Measurements from ENCODE around the gene MAD1L1. TPM values are rescaled to one million over a fixed set of nuclear protein-coding genes. Genes with fewer than 3 reads are reported as not detected.

The MAD1L1 gene
- total and polyA plus RNA-seq, 2 of the 13 experiments (the other 11 are each of a cell fraction or from before 2014, with no cell fraction given), result 17.4 to 64.7 TPM

DNA sequence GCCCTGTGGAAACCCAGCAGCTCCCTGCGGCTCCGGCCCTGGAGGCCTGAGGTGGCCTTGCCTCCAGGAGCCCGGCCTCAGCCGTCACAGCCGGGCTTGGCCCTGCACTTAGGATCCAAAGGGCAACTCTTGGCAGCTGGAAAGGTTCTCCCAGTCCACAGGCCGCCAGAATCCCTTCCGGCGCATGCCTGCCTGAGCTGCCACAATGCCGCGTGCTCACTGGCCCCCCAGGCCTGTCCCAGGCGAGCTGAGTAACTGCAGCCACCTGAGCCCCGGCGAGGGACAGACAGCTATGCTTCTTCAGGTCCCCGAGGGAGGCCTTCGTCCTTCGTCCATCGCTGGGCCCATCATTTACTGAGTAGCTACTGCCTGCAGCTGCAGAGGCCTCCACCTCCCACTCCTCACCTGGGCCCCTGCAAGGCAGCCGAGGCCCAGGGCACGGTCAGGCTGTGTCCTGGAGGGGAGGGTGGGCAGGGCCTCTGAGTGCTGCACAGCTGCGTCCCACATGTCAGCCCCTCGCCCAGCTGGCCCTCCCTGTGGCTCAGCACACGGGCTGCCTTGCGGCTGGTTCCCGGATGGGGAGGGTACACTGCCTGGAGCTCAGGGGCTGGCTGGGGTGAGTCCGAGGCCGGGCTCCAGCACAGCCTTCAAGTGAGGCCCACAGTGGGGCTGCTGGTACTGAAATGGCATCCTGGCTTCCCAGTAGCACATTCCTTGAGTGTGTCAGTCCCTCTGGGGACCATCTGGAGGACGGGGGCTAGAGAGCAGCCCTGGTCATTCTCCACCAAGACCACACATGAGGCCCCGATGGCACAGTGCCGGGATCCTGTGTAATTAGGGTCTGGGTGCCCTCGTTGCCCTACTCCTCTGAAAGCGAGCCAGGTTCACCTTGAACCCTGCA is 390.2 kb downstream of the MAD1L1 start (continued):
- TF ChIP-seq ZNF552 (CRISPR knock-in tag; IDR thresholded peaks at IDR 0.05; ENCODE audit: borderline replicate concordance) (no peak), RARG (CRISPR knock-in tag; IDR thresholded peaks at IDR 0.05; ENCODE audit: low read depth) (no peak), ELF4 (CRISPR knock-in tag; IDR thresholded peaks at IDR 0.05; ENCODE audit: borderline replicate concordance) (no peak), EHMT2 (IDR thresholded peaks at IDR 0.05; ENCODE audit: borderline replicate concordance, low read depth, low read length) (no peak), DNMT3B (CRISPR knock-in tag; conservative IDR thresholded peaks at IDR 0.05) (no peak), CEBPG (CRISPR knock-in tag; IDR thresholded peaks at IDR 0.05) (no peak), CHCHD3 (CRISPR knock-in tag; IDR thresholded peaks at IDR 0.05) (no peak), POLR2A (IDR thresholded peaks at IDR 0.05; ENCODE audit: insufficient read depth in 1 of 2, low read depth in 2 of 2, low read length in 2 of 2) (no peak), CBX5 (CRISPR knock-in tag; IDR thresholded peaks at IDR 0.05; ENCODE audit: borderline replicate concordance) (no peak), XRCC5 (optimal IDR thresholded peaks at IDR 0.05; ENCODE audit: low read length) (no peak), ZKSCAN1 (IDR thresholded peaks at IDR 0.05; ENCODE audit: low read length) (no peak), SNRNP70 (IDR thresholded peaks at IDR 0.05; ENCODE audit: low read depth, low read length) (no peak), ZNF460 (CRISPR knock-in tag; IDR thresholded peaks at IDR 0.05; ENCODE audit: borderline replicate concordance) (no peak)
- TF ChIP-seq, protein P1, sequence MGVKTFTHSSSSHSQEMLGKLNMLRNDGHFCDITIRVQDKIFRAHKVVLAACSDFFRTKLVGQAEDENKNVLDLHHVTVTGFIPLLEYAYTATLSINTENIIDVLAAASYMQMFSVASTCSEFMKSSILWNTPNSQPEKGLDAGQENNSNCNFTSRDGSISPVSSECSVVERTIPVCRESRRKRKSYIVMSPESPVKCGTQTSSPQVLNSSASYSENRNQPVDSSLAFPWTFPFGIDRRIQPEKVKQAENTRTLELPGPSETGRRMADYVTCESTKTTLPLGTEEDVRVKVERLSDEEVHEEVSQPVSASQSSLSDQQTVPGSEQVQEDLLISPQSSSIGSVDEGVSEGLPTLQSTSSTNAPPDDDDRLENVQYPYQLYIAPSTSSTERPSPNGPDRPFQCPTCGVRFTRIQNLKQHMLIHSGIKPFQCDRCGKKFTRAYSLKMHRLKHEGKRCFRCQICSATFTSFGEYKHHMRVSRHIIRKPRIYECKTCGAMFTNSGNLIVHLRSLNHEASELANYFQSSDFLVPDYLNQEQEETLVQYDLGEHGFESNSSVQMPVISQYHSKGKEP (CRISPR knock-in tag; IDR thresholded peaks at IDR 0.05), result no peak
- TF ChIP-seq, protein P2, sequence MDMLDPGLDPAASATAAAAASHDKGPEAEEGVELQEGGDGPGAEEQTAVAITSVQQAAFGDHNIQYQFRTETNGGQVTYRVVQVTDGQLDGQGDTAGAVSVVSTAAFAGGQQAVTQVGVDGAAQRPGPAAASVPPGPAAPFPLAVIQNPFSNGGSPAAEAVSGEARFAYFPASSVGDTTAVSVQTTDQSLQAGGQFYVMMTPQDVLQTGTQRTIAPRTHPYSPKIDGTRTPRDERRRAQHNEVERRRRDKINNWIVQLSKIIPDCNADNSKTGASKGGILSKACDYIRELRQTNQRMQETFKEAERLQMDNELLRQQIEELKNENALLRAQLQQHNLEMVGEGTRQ (IDR thresholded peaks at IDR 0.05; ENCODE audit: low read depth, low read length), result no peak
- TF ChIP-seq, protein P2 (CRISPR knock-in tag; IDR thresholded peaks at IDR 0.05; ENCODE audit: borderline replicate concordance), result no peak
- TF ChIP-seq, protein P3, sequence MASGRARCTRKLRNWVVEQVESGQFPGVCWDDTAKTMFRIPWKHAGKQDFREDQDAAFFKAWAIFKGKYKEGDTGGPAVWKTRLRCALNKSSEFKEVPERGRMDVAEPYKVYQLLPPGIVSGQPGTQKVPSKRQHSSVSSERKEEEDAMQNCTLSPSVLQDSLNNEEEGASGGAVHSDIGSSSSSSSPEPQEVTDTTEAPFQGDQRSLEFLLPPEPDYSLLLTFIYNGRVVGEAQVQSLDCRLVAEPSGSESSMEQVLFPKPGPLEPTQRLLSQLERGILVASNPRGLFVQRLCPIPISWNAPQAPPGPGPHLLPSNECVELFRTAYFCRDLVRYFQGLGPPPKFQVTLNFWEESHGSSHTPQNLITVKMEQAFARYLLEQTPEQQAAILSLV (CRISPR knock-in tag; IDR thresholded peaks at IDR 0.05; ENCODE audit: borderline replicate concordance), result no peak
- TF ChIP-seq, protein P4, sequence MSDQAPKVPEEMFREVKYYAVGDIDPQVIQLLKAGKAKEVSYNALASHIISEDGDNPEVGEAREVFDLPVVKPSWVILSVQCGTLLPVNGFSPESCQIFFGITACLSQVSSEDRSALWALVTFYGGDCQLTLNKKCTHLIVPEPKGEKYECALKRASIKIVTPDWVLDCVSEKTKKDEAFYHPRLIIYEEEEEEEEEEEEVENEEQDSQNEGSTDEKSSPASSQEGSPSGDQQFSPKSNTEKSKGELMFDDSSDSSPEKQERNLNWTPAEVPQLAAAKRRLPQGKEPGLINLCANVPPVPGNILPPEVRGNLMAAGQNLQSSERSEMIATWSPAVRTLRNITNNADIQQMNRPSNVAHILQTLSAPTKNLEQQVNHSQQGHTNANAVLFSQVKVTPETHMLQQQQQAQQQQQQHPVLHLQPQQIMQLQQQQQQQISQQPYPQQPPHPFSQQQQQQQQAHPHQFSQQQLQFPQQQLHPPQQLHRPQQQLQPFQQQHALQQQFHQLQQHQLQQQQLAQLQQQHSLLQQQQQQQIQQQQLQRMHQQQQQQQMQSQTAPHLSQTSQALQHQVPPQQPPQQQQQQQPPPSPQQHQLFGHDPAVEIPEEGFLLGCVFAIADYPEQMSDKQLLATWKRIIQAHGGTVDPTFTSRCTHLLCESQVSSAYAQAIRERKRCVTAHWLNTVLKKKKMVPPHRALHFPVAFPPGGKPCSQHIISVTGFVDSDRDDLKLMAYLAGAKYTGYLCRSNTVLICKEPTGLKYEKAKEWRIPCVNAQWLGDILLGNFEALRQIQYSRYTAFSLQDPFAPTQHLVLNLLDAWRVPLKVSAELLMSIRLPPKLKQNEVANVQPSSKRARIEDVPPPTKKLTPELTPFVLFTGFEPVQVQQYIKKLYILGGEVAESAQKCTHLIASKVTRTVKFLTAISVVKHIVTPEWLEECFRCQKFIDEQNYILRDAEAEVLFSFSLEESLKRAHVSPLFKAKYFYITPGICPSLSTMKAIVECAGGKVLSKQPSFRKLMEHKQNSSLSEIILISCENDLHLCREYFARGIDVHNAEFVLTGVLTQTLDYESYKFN (CRISPR knock-in tag; conservative IDR thresholded peaks at IDR 0.05), result peak; percentile 69
- TF ChIP-seq, protein P5, sequence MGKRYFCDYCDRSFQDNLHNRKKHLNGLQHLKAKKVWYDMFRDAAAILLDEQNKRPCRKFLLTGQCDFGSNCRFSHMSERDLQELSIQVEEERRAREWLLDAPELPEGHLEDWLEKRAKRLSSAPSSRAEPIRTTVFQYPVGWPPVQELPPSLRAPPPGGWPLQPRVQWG (CRISPR knock-in tag; IDR thresholded peaks at IDR 0.05; ENCODE audit: borderline replicate concordance, low read depth), result no peak

All from HepG2 (cell line).